ENCODE measurements around the gene C10orf53.

GRCh38 chr10:49647554-49647953, 31.9 kb upstream of the C10orf53 start:
- TF ChIP-seq, protein P1, sequence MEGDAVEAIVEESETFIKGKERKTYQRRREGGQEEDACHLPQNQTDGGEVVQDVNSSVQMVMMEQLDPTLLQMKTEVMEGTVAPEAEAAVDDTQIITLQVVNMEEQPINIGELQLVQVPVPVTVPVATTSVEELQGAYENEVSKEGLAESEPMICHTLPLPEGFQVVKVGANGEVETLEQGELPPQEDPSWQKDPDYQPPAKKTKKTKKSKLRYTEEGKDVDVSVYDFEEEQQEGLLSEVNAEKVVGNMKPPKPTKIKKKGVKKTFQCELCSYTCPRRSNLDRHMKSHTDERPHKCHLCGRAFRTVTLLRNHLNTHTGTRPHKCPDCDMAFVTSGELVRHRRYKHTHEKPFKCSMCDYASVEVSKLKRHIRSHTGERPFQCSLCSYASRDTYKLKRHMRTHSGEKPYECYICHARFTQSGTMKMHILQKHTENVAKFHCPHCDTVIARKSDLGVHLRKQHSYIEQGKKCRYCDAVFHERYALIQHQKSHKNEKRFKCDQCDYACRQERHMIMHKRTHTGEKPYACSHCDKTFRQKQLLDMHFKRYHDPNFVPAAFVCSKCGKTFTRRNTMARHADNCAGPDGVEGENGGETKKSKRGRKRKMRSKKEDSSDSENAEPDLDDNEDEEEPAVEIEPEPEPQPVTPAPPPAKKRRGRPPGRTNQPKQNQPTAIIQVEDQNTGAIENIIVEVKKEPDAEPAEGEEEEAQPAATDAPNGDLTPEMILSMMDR (IDR thresholded peaks at IDR 0.05; ENCODE audit: poor library complexity), result no peak
- TF ChIP-seq EZH2 (IDR thresholded peaks at IDR 0.05; ENCODE audit: borderline replicate concordance) (no peak), EZH2phosphoT487 (IDR thresholded peaks at IDR 0.05; ENCODE audit: low read depth, severe bottlenecking, unreplicated experiment) (no peak)

Data from hepatocyte (in vitro differentiated cells).